Subcutaneous adipose tissue (tissue), 4 donors: ENCODE data around the gene MEI4. TPM values are rescaled to one million over a fixed set of nuclear protein-coding genes. Genes with fewer than 3 reads are reported as not detected.

ENCODE experiments used
- total RNA-seq, 4 donors: library from RNA; depleted of rRNA; stranded (reverse); fragments of >200 nt; gene quantifications; one replicate each; pipeline ENCODE4 v1.1.0, GENCODE V29; 2016
- TF ChIP-seq, protein P1 (sequence below): fragments of 450-650 bp; IDR thresholded peaks from one replicate; pipeline ENCODE4 v1.5.1; 2016; ENCODE audit warnings: low read depth, mild to moderate bottlenecking, control low read depth, antibody characterized with exemption, moderate library complexity

The MEI4 gene
- total RNA-seq, 4 donors from 2014 or later: under 0.01 to 0.16 TPM; not detected in 2

DNA sequence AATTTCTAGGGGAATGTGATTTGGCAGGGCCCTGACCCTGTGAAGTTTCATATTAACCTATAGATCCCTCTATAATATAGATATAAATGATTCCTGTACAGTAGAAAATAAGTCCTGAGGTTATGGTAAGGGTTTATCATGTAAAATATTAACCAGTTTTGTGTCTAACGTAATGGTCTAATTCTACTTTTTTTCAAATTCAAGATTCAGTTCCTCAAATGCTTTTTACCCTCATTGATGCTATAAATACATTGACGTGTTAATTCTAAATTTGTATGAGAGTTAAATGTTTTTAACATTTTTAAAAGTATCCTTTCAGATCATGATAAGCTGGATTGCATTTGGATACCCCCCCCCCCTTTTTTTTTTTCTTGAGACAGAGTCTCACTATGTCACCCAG lies 169.4 kb downstream of the MEI4 start:
- TF ChIP-seq, protein P1, sequence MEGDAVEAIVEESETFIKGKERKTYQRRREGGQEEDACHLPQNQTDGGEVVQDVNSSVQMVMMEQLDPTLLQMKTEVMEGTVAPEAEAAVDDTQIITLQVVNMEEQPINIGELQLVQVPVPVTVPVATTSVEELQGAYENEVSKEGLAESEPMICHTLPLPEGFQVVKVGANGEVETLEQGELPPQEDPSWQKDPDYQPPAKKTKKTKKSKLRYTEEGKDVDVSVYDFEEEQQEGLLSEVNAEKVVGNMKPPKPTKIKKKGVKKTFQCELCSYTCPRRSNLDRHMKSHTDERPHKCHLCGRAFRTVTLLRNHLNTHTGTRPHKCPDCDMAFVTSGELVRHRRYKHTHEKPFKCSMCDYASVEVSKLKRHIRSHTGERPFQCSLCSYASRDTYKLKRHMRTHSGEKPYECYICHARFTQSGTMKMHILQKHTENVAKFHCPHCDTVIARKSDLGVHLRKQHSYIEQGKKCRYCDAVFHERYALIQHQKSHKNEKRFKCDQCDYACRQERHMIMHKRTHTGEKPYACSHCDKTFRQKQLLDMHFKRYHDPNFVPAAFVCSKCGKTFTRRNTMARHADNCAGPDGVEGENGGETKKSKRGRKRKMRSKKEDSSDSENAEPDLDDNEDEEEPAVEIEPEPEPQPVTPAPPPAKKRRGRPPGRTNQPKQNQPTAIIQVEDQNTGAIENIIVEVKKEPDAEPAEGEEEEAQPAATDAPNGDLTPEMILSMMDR: no peak

DNA sequence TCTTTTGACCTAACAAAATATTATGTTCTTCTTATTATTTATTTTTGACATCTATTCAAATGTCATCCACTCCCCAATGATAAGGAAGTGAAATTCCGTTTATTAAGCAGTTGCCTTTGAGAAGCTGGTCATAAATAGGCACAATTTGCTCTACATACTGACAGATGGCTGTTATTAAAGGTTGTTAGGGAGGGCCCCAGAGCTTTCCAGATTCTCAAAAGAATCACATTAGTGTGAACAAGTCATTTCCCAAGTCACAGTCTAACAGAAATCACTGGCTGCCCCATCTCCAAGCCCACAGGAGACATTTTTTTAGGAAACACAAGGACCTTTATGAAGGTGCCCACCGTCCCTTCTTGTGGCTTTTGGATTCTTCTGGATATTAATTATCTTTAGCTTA lies 172.4 kb downstream of the MEI4 start:
- TF ChIP-seq, protein P1: no peak

DNA sequence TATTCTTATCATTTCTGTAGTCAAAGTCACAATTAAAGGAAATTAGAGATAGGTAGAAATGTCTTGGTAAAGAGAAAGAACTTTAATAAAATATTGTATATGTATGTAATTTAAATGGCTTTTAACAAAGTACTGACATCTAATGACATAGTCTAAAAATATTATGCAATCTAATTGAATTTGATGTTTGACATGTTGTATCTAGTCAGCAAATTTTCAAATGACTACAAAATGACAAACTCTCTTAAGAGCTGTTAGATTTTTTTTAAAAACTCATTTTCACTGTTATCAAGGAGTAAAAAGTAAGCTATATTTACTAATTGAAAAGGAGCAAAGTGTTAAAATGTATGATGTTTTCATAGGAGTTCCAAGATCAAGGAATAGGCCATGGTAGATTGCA lies 176.9 kb downstream of the MEI4 start:
- TF ChIP-seq, protein P1: no peak

DNA sequence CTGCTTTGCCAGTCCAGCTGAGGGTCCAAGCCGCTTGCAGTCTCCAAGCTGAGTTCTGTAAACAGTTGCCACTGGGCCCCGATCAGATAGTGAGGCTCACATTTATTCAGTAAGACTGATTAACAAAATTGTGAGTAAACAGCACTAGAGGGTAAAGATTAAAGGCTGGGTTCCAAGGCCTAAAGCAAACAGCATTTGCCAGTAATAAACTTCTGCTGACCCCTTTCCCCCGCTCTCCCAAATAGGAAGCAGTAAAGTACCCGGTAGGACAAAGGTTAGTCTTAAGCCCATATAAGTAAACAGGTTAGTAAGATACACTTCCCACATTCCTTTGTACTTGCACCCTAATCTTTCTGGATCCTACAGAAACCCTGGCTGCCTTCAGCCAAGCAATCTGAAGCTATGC lies 181.8 kb downstream of the MEI4 start:
- TF ChIP-seq, protein P1: no peak

DNA sequence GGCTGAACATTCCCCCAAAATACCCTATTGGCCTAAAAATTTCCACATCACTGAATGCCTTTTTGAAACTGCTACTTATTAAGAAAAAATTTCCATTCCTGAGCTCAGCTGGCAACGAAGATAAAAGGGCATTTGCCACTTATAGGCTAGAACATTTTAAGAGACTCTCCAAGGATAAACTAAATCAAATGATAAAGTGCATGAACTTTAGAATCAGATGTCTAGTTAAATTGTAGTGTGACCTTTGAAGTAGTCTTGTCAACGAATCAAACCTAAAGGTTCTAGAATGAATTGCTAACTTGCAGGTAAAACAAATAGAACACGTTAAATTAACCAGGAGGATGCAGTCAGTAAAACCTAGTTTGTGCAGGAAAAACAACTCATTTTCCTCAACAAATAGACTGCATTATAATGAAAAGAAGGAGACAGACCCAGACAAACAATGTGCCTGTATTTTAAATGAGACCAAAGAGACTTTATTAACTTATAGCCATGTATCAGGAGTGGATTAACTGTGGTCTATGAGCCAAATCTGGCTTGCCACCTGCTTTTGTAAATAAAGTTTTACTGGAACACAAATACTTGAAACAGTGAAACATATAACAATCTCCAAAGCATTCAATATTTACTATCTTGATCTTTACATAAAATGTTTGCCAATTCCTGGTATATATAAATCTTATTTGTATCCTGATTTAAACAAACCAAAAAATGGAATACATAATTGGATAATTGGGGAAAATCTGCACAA lies 184.4 kb downstream of the MEI4 start:
- TF ChIP-seq, protein P1: no peak

DNA sequence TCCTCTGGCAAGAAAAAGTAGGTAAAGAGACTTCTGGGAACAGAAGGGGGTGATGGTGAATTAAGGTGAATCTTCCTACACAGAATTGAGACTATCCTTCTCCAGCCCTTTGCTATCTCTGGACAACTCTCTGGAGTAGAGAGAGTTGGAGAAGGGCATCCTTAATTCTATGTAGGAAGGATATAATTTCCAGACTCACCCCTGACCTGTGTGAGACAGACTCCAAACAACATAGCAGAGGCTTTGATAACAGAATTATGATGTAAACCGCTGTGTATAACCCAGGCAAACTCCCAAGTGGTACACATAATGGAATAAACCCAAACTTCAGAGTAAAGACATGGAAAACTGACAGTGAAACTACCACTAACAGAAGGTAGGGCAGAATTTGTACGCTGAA lies 186.5 kb downstream of the MEI4 start:
- TF ChIP-seq, protein P1: no peak

- TF ChIP-seq, protein P1: no peak
These were observed 192.0 kb downstream of the MEI4 start for GRCh38 chr6:77844822-77845221.
